GM12892 (cell line): ENCODE results near the gene ING1. TPM values are rescaled to one million over a fixed set of nuclear protein-coding genes. Genes with fewer than 3 reads are reported as not detected.
"Not testable (repeated sequence)": the region's sequence is repeated elsewhere in the genome, so short reads cannot be mapped to it uniquely, and the experiment has no call there.

Experiments used
- DNase-seq: peaks from one replicate; pipeline ENCODE4 v3.0.0; 2011; ENCODE audit not compliant: insufficient read length
- FAIRE-seq: peaks from 2 replicates; lab custom pipeline; 2011; peaks lifted over from hg19 to GRCh38; lab: Jason Lieb, UNC
- POLR2A ChIP-seq: IDR thresholded peaks from 2 replicates; pipeline ENCODE4 v1.6.1; 2011; ENCODE audit warnings: low read depth, low read length, control low read depth
- POLR2AphosphoS5 ChIP-seq: IDR thresholded peaks from 2 replicates; pipeline ENCODE4 v1.6.1; 2011; ENCODE audit warnings: low read depth, low read length, control low read depth
- TAF1 ChIP-seq: IDR thresholded peaks from 2 replicates; pipeline ENCODE4 v1.6.1; 2011; ENCODE audit warnings: low read depth, mild to moderate bottlenecking, control low read depth, low read length, borderline replicate concordance
- polyA plus RNA-seq: library from polyadenylated mRNA; unstranded; fragments of >200 nt; gene quantifications from one replicate; pipeline ENCODE4 v1.2.1, GENCODE V29; 2012; ENCODE audit warnings: missing spikeins, inconsistent platforms; ENCODE audit not compliant: missing spikeins

ING1 gene
- polyA plus RNA-seq = 14.6 TPM

- no peak for FAIRE-seq
- no peak for DNase-seq
- TF ChIP-seq POLR2AphosphoS5 (no peak), TAF1 (no peak), POLR2A (no peak)
These were observed at the start of gene ING1 for GRCh38 chr13:110713642-110713952. Gene ING1 (plus strand): TSS chr13:110713700. CDS start chr13:110714150, 450 bp downstream.

- FAIRE-seq (no peak), DNase-seq (no peak)
- no peak for TF ChIP-seq POLR2AphosphoS5
- no peak for TF ChIP-seq POLR2A
- no peak for TF ChIP-seq TAF1
These were observed 49.5 kb upstream of the ING1 start for GRCh38 chr13:110664041-110664440.

GRCh38 chr13:110664673-110665072 lies 48.8 kb upstream of the ING1 start:
- DNase-seq (no peak), FAIRE-seq (no peak)
- TF ChIP-seq POLR2AphosphoS5 (no peak), POLR2A (no peak), TAF1 (no peak)

- no peak for DNase-seq
These were observed 47.8 kb upstream of the ING1 start for GRCh38 chr13:110665491-110666254.

GRCh38 chr13:110666255-110666533 lies 47.3 kb upstream of the ING1 start:
- DNase-seq (no peak), FAIRE-seq (no peak)
- TF ChIP-seq POLR2A (no peak), POLR2AphosphoS5 (no peak), TAF1 (no peak)

More at GRCh38 chr13:110665491-110666254, 47.8 kb upstream of the ING1 start:
- no peak for TF ChIP-seq TAF1
- TF ChIP-seq POLR2A = no peak
- no peak for TF ChIP-seq POLR2AphosphoS5
- FAIRE-seq = no peak

GRCh38 chr13:110669036-110669435 lies 44.5 kb upstream of the ING1 start:
- FAIRE-seq (no peak), DNase-seq (no peak)

GRCh38 chr13:110669814-110670213 lies 43.7 kb upstream of the ING1 start:
- FAIRE-seq = not testable (repeated sequence)

More at GRCh38 chr13:110669036-110669435, 44.5 kb upstream of the ING1 start:
- no peak for TF ChIP-seq TAF1
- no peak for TF ChIP-seq POLR2AphosphoS5
- no peak for TF ChIP-seq POLR2A

GRCh38 chr13:110676595-110677587 lies 36.6 kb upstream of the ING1 start:
- FAIRE-seq (peak; percentile 86), DNase-seq (peak; percentile 54)
- TF ChIP-seq POLR2A (no peak), POLR2AphosphoS5 (no peak), TAF1 (no peak)

More at GRCh38 chr13:110669814-110670213, 43.7 kb upstream of the ING1 start:
- DNase-seq = not testable (repeated sequence)

GRCh38 chr13:110677731-110678545 lies 35.6 kb upstream of the ING1 start:
- FAIRE-seq (no peak), DNase-seq (no peak)
- TF ChIP-seq POLR2A = no peak
- TF ChIP-seq TAF1 = no peak
- TF ChIP-seq POLR2AphosphoS5 = no peak

- DNase-seq = peak; percentile 36
- peak; percentile 9 for FAIRE-seq
- no peak for TF ChIP-seq POLR2AphosphoS5
- TF ChIP-seq POLR2A = no peak
- TF ChIP-seq TAF1 = no peak
These were observed 32.6 kb upstream of the ING1 start for GRCh38 chr13:110680852-110681251.
